Mesothelial cell of epicardium (in vitro differentiated cells): ENCODE measurements around the gene C1orf52. TPM values are rescaled to one million over a fixed set of nuclear protein-coding genes. Genes with fewer than 3 reads are reported as not detected.

Source experiments
- DNase-seq, 2 experiments: peaks; one replicate each; pipeline ENCODE4 v3.0.0; 2021; ENCODE audit warnings: low spot score in 2 of 2; ENCODE audit not compliant: unreplicated experiment in 2 of 2
- H3K27ac Mint-ChIP-seq: 2 replicates; pipeline ENCODE4 v1.8.0; 2021; ENCODE audit warnings: mixed read lengths
- H3K27me3 Mint-ChIP-seq: 2 replicates; pipeline ENCODE4 v1.8.0; 2021; ENCODE audit warnings: low read depth, mixed read lengths
- H3K36me3 Mint-ChIP-seq: 2 replicates; pipeline ENCODE4 v1.8.0; 2021; ENCODE audit warnings: mixed read lengths
- H3K4me1 Mint-ChIP-seq: 2 replicates; pipeline ENCODE4 v1.8.0; 2021; ENCODE audit warnings: mixed read lengths
- H3K4me3 Mint-ChIP-seq: 2 replicates; pipeline ENCODE4 v1.8.0; 2021; ENCODE audit warnings: mild to moderate bottlenecking, moderate library complexity, mixed read lengths
- H3K9me3 Mint-ChIP-seq: 2 replicates; pipeline ENCODE4 v1.8.0; 2021; ENCODE audit warnings: mixed read lengths
- CTCF ChIP-seq: fragments of 200-600 bp; sonication (generic); IDR thresholded peaks from one replicate; pipeline ENCODE4 v1.5.0; 2021; ENCODE audit warnings: antibody characterized with exemption; ENCODE audit not compliant: unreplicated experiment
- total RNA-seq: library from RNA; stranded (reverse); gene quantifications from 3 replicates; pipeline ENCODE4 v1.2.1, GENCODE V29; 2021

Gene C1orf52
- total RNA-seq, 1 donor from 2014 or later = 48.2 TPM

GRCh38 chr1:85276978-85277639, 17.6 kb upstream of the C1orf52 start:
- TF ChIP-seq CTCF = no peak
- H3K9me3 Mint-ChIP-seq = no peaks in the 10 kb centered on the region
- H3K4me1 Mint-ChIP-seq = peaks cover 36% of the 10 kb centered on the region
- H3K4me3 Mint-ChIP-seq = peak overlapping the region; percentile 87
- no peak for DNase-seq
- H3K27me3 Mint-ChIP-seq = no peaks in the 10 kb centered on the region
- peaks cover 5% of the 10 kb centered on the region for H3K36me3 Mint-ChIP-seq
- H3K27ac Mint-ChIP-seq = peak overlapping the region; percentile 93

GRCh38 chr1:85276215-85276977, 16.9 kb upstream of the C1orf52 start, which contains the start of gene BCL10:
TSS of gene BCL10 (minus strand) at chr1:85276632. CDS start at chr1:85276352, 280 bp downstream.
- Mint-ChIP-seq H3K4me1 (peaks cover 36% of the 10 kb centered on the region), H3K9me3 (no peaks in the 10 kb centered on the region), H3K27ac (peak within 1 kb of the TSS; percentile 93), H3K36me3 (peaks cover 5% of the 10 kb centered on the region), H3K4me3 (peak within 1 kb of the TSS; percentile 87), H3K27me3 (no peaks in the 10 kb centered on the region)
- DNase-seq = peak; percentile 92 to 96
- no peak for TF ChIP-seq CTCF

GRCh38 chr1:85275701-85276214, 16.3 kb upstream of the C1orf52 start:
- Mint-ChIP-seq H3K4me3 (peak overlapping the region; percentile 87), H3K9me3 (no peaks in the 10 kb centered on the region), H3K27ac (peak overlapping the region; percentile 86), H3K27me3 (no peaks in the 10 kb centered on the region), H3K4me1 (peaks cover 36% of the 10 kb centered on the region), H3K36me3 (peaks cover 6% of the 10 kb centered on the region)
- peak in 1 of 2 experiments; percentile 46 for DNase-seq
- TF ChIP-seq CTCF = no peak

GRCh38 chr1:85274969-85275453, 15.5 kb upstream of the C1orf52 start:
- TF ChIP-seq CTCF = no peak
- Mint-ChIP-seq H3K4me1 (peaks cover 32% of the 10 kb centered on the region), H3K27me3 (no peaks in the 10 kb centered on the region), H3K36me3 (peaks cover 10% of the 10 kb centered on the region), H3K27ac (peak overlapping the region; percentile 86), H3K4me3 (peak overlapping the region; percentile 87), H3K9me3 (no peaks in the 10 kb centered on the region)
- no peak for DNase-seq

- no peaks in the 10 kb centered on the region for H3K9me3 Mint-ChIP-seq
- TF ChIP-seq CTCF = no peak
- H3K27ac Mint-ChIP-seq = no peak overlapping the region
- peaks cover 22% of the 10 kb centered on the region for H3K4me1 Mint-ChIP-seq
- no peak for DNase-seq
- H3K27me3 Mint-ChIP-seq = no peaks in the 10 kb centered on the region
- peaks cover 20% of the 10 kb centered on the region for H3K36me3 Mint-ChIP-seq
- H3K4me3 Mint-ChIP-seq = no peak overlapping the region
These were observed 13.9 kb upstream of the C1orf52 start for GRCh38 chr1:85273397-85273796.
